Measurements from ENCODE around the gene EML5.

GRCh38 chr14:88750945-88751344 lies 41.8 kb downstream of the EML5 start:
- TF ChIP-seq CTCF (conservative IDR thresholded peaks at IDR 0.05; ENCODE audit: low read depth in 2 of 2) (no peak), EZH2 (IDR thresholded peaks at IDR 0.05; ENCODE audit: low read depth, unreplicated experiment) (no peak), NANOG (IDR thresholded peaks at IDR 0.05; ENCODE audit: borderline replicate concordance) (no peak), POLR2AphosphoS5 (IDR thresholded peaks at IDR 0.05; ENCODE audit: low read depth) (no peak), JUNB (IDR thresholded peaks at IDR 0.05; ENCODE audit: unreplicated experiment) (no peak), REST (IDR thresholded peaks at IDR 0.05; ENCODE audit: unreplicated experiment) (no peak), CREB1 (CRISPR knock-in tag; IDR thresholded peaks at IDR 0.05; ENCODE audit: low read depth) (no peak), EZH2phosphoT487 (IDR thresholded peaks at IDR 0.05; ENCODE audit: unreplicated experiment) (no peak), STAT1 (IDR thresholded peaks at IDR 0.05; ENCODE audit: unreplicated experiment) (no peak), ETS1 (IDR thresholded peaks at IDR 0.05) (no peak)

All from GM23338 (cell line).